SU-DHL-6 (cell line): ENCODE measurements around the gene TIMM21.

Experiments used
- EZH2phosphoT487 ChIP-seq: fragments of 200-600 bp; sonication (generic), shearing (Covaris generic); conservative IDR thresholded peaks from 2 replicates; pipeline ENCODE4 v1.6.1; 2018; ENCODE audit warnings: mild to moderate bottlenecking, antibody characterized with exemption, low read length, moderate library complexity, mixed read lengths
- TF ChIP-seq, protein P1 (sequence below): fragments of 200-600 bp; sonication (generic); IDR thresholded peaks from one replicate; pipeline ENCODE4 v1.5.1; 2017; ENCODE audit warnings: antibody characterized with exemption, mild to moderate bottlenecking, low read length, moderate library complexity; ENCODE audit not compliant: insufficient read depth, poor library complexity, severe bottlenecking

DNA sequence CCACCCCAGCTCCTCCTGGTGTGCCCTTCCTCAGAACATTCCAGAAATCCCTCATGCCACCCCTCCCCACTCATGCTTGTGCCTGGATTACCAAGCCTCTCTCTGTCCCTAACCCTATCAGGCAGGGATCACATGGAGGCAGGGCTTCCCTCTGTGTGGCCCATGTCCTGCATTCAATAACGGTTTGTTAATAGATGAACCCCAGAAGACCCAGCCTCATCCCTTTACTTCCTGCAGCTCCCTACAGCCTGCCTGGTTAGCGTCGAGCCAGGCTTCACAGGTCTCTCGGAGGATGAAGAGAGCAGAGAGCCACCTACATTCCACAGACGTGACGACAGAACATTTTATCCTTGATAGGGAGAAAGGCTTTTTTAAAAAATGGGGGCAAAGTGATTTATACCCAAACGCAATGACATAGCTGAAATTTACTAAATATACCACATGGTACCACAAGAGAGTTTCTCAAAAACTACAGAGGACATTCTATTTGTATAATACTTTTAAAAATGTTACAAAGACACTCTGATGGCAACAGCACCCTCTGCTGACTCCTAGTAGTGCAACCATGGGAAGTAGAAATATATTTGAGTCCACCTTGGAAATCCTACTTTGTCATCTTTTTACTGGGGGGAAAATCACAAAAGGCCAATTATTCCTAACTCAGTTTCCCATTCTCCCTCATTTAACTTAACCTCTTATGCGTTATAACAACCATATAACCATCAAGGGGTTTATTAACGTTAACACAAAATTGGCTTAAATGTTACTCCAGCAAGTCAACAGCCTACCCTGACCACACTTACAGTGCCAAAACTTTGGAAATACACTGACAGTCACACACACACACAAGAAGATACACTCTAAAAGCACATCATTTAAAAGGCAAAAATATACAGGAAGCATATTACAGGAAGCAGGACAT, 31.4 kb upstream of the TIMM21 start:
- TF ChIP-seq, protein P1, sequence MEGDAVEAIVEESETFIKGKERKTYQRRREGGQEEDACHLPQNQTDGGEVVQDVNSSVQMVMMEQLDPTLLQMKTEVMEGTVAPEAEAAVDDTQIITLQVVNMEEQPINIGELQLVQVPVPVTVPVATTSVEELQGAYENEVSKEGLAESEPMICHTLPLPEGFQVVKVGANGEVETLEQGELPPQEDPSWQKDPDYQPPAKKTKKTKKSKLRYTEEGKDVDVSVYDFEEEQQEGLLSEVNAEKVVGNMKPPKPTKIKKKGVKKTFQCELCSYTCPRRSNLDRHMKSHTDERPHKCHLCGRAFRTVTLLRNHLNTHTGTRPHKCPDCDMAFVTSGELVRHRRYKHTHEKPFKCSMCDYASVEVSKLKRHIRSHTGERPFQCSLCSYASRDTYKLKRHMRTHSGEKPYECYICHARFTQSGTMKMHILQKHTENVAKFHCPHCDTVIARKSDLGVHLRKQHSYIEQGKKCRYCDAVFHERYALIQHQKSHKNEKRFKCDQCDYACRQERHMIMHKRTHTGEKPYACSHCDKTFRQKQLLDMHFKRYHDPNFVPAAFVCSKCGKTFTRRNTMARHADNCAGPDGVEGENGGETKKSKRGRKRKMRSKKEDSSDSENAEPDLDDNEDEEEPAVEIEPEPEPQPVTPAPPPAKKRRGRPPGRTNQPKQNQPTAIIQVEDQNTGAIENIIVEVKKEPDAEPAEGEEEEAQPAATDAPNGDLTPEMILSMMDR = peak; percentile 64
- no peak for TF ChIP-seq EZH2phosphoT487
